Measurements from ENCODE around the gene PTPRD. TPM values are rescaled to one million over a fixed set of nuclear protein-coding genes. Genes with fewer than 3 reads are reported as not detected.

The PTPRD gene
- polyA plus RNA-seq, 3 donors = 114 to 130 (median 117) TPM

- no peak for DNase-seq (ENCODE audit: extremely low read depth in 1 of 11, low read depth in 9 of 11, low spot score in 4 of 11)
Measured at GRCh38 chr9:8492024-8492423, 2120.8 kb downstream of the PTPRD start.

GRCh38 chr9:8491563-8491962 is 2121.2 kb downstream of the PTPRD start:
- DNase-seq (ENCODE audit: extremely low read depth in 1 of 11, low read depth in 9 of 11, low spot score in 4 of 11) = no peak

- no peak for DNase-seq (ENCODE audit: extremely low read depth in 1 of 11, low read depth in 9 of 11, low spot score in 4 of 11)
Measured at GRCh38 chr9:8489835-8490234, 2123.0 kb downstream of the PTPRD start.

GRCh38 chr9:8486095-8486494 is 2126.7 kb downstream of the PTPRD start:
- no peak for DNase-seq (ENCODE audit: extremely low read depth in 1 of 11, low read depth in 9 of 11, low spot score in 4 of 11)

- no peak for DNase-seq (ENCODE audit: extremely low read depth in 1 of 11, low read depth in 9 of 11, low spot score in 4 of 11)
Measured at GRCh38 chr9:8484597-8485191, 2128.1 kb downstream of the PTPRD start.

GRCh38 chr9:8477450-8477849 is 2135.4 kb downstream of the PTPRD start:
- DNase-seq (ENCODE audit: extremely low read depth in 1 of 11, low read depth in 9 of 11, low spot score in 4 of 11) = no peak

GRCh38 chr9:8474937-8475336 is 2137.9 kb downstream of the PTPRD start:
- no peak for DNase-seq (ENCODE audit: extremely low read depth in 1 of 11, low read depth in 9 of 11, low spot score in 4 of 11)

GRCh38 chr9:8473244-8474020 is 2139.4 kb downstream of the PTPRD start:
- DNase-seq (ENCODE audit: extremely low read depth in 1 of 11, low read depth in 9 of 11, low spot score in 4 of 11) = no peak

GRCh38 chr9:8468045-8468637 is 2144.7 kb downstream of the PTPRD start:
- DNase-seq (ENCODE audit: extremely low read depth in 1 of 11, low read depth in 9 of 11, low spot score in 4 of 11) = no peak

GRCh38 chr9:8457816-8458215 is 2155.0 kb downstream of the PTPRD start:
- no peak for DNase-seq (ENCODE audit: extremely low read depth in 1 of 11, low read depth in 9 of 11, low spot score in 4 of 11)

- no peak for DNase-seq (ENCODE audit: extremely low read depth in 1 of 11, low read depth in 9 of 11, low spot score in 4 of 11)
Measured at GRCh38 chr9:8457055-8457454, 2155.7 kb downstream of the PTPRD start.

- no peak for DNase-seq (ENCODE audit: extremely low read depth in 1 of 11, low read depth in 9 of 11, low spot score in 4 of 11)
Measured at GRCh38 chr9:8456344-8456743, 2156.5 kb downstream of the PTPRD start.

GRCh38 chr9:8450810-8451545 is 2161.8 kb downstream of the PTPRD start:
- DNase-seq (ENCODE audit: extremely low read depth in 1 of 11, low read depth in 9 of 11, low spot score in 4 of 11) = no peak

GRCh38 chr9:8448226-8448625 is 2164.6 kb downstream of the PTPRD start:
- no peak for DNase-seq (ENCODE audit: extremely low read depth in 1 of 11, low read depth in 9 of 11, low spot score in 4 of 11)

GRCh38 chr9:8447601-8448000 is 2165.2 kb downstream of the PTPRD start:
- no peak for DNase-seq (ENCODE audit: extremely low read depth in 1 of 11, low read depth in 9 of 11, low spot score in 4 of 11)

GRCh38 chr9:8437876-8438275 is 2174.9 kb downstream of the PTPRD start:
- DNase-seq (ENCODE audit: extremely low read depth in 1 of 11, low read depth in 9 of 11, low spot score in 4 of 11) = no peak

GRCh38 chr9:8437259-8437658 is 2175.5 kb downstream of the PTPRD start:
- DNase-seq (ENCODE audit: extremely low read depth in 1 of 11, low read depth in 9 of 11, low spot score in 4 of 11) = no peak

- DNase-seq (ENCODE audit: extremely low read depth in 1 of 11, low read depth in 9 of 11, low spot score in 4 of 11) = no peak
Measured at GRCh38 chr9:8436786-8437185, 2176.0 kb downstream of the PTPRD start.

GRCh38 chr9:8434621-8435020 is 2178.2 kb downstream of the PTPRD start:
- no peak for DNase-seq (ENCODE audit: extremely low read depth in 1 of 11, low read depth in 9 of 11, low spot score in 4 of 11)

GRCh38 chr9:8432224-8432623 is 2180.6 kb downstream of the PTPRD start:
- DNase-seq (ENCODE audit: extremely low read depth in 1 of 11, low read depth in 9 of 11, low spot score in 4 of 11) = no peak

Measured in renal cortex interstitium (tissue), 11 donors.